Esophagus muscularis mucosa (tissue), 4 donors: ENCODE results near the gene RWDD2A. TPM values are rescaled to one million over a fixed set of nuclear protein-coding genes. Genes with fewer than 3 reads are reported as not detected.

Experiments
- DNase-seq: peaks from one replicate; pipeline ENCODE4 v3.0.0-alpha.2; 2017; ENCODE audit errors: extremely low spot score
- H3K27ac ChIP-seq, 4 donors: fragments of 200-600 bp; sonication (generic); replicated peaks in 1 of 4; 1 replicate in 3 of 4; 2 replicates in 1 of 4; pipeline ENCODE4 v1.5.1; 2016 to 2019; ENCODE audit warnings: mild to moderate bottlenecking in 1 of 4
- H3K27me3 ChIP-seq, 4 donors: fragments of 200-600 bp; sonication (generic); one replicate each; pipeline versions ENCODE4 v1.5.1 to v1.6.0; 2016 to 2019
- H3K36me3 ChIP-seq, 4 donors: fragments of 200-600 bp; sonication (generic); one replicate each; pipeline ENCODE4 v1.5.1; 2016 to 2019
- H3K4me1 ChIP-seq, 4 donors: fragments of 200-600 bp; sonication (generic); one replicate each; pipeline ENCODE4 v1.5.1; 2016 to 2019
- H3K4me3 ChIP-seq, 4 donors: fragments of 200-600 bp; sonication (generic); 1 replicate in 2 of 4; 2 replicates in 2 of 4; pipeline ENCODE4 v1.5.1; 2016 to 2019; ENCODE audit warnings: mild to moderate bottlenecking in 4 of 4, moderate library complexity in 1 of 4
- H3K9me3 ChIP-seq, 4 donors: fragments of 200-600 bp; sonication (generic); 1 replicate in 3 of 4; 2 replicates in 1 of 4; pipeline ENCODE4 v1.5.1; 2016 to 2019
- EP300 ChIP-seq: sonication (generic); formaldehyde crosslinking; IDR thresholded peaks from one replicate; pipeline ENCODE4 v1.6.1; 2017; ENCODE audit warnings: antibody characterized with exemption
- POLR2A ChIP-seq: fragments of 450-650 bp; IDR thresholded peaks from one replicate; pipeline ENCODE4 v1.6.1; 2017; ENCODE audit warnings: antibody characterized with exemption, moderate library complexity, mild to moderate bottlenecking, low read depth
- POLR2AphosphoS5 ChIP-seq, 2 donors: sonication (generic); formaldehyde crosslinking; IDR thresholded peaks; one replicate each; pipeline ENCODE4 v1.6.1; 2017; ENCODE audit warnings: antibody characterized with exemption in 2 of 2
- WGBS: methylation state at CpG from one replicate; pipeline ENCODE4 v1.1.5; 2018; 5-methylcytosine and 5-hydroxymethylcytosine counted together
- intact Hi-C: fragments of 100-400 bp; cut with DNase I; formaldehyde crosslinking; loops from one replicate; pipeline ENCODE4 v1.15.1; 2023
- total RNA-seq, 4 donors: library from RNA; depleted of rRNA; stranded (reverse); fragments of >200 nt; gene quantifications; one replicate each; pipeline versions ENCODE4 v1.1.0 to v1.2.1, GENCODE V29; 2016
- TF ChIP-seq, protein P1 (sequence below), 3 experiments: fragments of 200-600 bp in 2 of 3; fragments of 450-650 bp in 1 of 3; sonication (generic) in 2 of 3; IDR thresholded peaks; one replicate each; pipeline ENCODE4 v1.5.1; 2017 to 2019; ENCODE audit warnings: antibody characterized with exemption in 3 of 3, mild to moderate bottlenecking in 2 of 3, moderate library complexity in 1 of 3

Gene RWDD2A
- total RNA-seq, 4 donors from 2014 or later: 2.5 to 4.5 (median 3.1) TPM

DNA sequence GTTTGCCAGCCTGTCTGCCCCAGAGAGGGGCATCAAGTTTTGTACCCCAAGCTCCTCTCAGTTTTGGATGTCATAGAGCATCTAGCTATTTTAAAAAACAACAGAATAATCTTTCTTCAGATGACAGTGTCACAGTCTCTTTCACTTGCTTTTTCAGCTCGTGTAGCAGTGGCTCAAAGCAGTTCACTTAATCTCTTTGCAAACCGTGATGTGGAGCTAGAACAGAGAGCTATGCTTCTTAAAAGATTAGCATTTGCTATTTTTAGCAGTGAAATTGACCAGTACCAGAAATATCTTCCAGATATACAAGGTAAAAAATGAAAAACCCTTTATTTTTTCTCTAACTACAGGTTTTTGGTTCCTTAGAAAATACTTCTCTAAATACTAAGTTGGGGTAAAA, 37.4 kb upstream of the RWDD2A start:
- no peak for TF ChIP-seq POLR2A
- TF ChIP-seq POLR2AphosphoS5 (IDR thresholded peaks at IDR 0.05): no peak
- TF ChIP-seq EP300: no peak
- TF ChIP-seq, protein P1, sequence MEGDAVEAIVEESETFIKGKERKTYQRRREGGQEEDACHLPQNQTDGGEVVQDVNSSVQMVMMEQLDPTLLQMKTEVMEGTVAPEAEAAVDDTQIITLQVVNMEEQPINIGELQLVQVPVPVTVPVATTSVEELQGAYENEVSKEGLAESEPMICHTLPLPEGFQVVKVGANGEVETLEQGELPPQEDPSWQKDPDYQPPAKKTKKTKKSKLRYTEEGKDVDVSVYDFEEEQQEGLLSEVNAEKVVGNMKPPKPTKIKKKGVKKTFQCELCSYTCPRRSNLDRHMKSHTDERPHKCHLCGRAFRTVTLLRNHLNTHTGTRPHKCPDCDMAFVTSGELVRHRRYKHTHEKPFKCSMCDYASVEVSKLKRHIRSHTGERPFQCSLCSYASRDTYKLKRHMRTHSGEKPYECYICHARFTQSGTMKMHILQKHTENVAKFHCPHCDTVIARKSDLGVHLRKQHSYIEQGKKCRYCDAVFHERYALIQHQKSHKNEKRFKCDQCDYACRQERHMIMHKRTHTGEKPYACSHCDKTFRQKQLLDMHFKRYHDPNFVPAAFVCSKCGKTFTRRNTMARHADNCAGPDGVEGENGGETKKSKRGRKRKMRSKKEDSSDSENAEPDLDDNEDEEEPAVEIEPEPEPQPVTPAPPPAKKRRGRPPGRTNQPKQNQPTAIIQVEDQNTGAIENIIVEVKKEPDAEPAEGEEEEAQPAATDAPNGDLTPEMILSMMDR (IDR thresholded peaks at IDR 0.05): no peak
- intact Hi-C loops: no loop called here
- Histone ChIP-seq H3K4me3 (no peak overlapping the region), H3K9me3 (no peaks in the 10 kb centered on the region), H3K36me3 (peaks cover 35 to 97% (median 78%) of the 10 kb centered on the region in 4 donors), H3K27me3 (no peaks in the 10 kb centered on the region), H3K27ac (no peak overlapping the region), H3K4me1 (peaks cover 0 to 4% (median 0%) of the 10 kb centered on the region in 4 donors)
- WGBS: 68% methylated on average over 2 of the region's 2 CpGs
- DNase-seq: no peak

DNA sequence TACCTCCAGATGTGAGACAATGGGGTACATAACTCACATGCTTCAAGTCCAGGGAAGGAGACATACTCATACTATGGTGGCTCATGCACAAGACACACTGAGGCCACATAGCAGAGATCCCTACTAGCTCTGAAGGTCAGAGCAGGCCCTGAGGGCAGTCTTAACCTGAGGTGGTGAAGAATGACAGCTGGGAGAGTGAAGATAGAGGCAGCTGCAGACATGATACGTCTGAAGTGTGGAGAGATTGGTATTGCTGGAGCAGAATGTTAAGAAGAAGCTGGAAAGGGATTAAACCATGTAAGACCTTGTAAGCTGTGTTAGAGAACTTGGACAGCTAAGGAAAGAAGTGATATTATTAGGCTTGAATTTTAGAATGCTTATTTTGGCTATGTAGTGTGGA, 33.0 kb upstream of the RWDD2A start:
- 77% methylated on average over 1 of the region's 1 CpG for WGBS
- intact Hi-C loops: no loop called here
- Histone ChIP-seq H3K4me3 (no peak overlapping the region), H3K27ac (no peak overlapping the region), H3K4me1 (peaks cover 0 to 4% (median 0%) of the 10 kb centered on the region in 4 donors), H3K9me3 (no peaks in the 10 kb centered on the region), H3K27me3 (no peaks in the 10 kb centered on the region), H3K36me3 (peaks cover 34 to 92% (median 71%) of the 10 kb centered on the region in 4 donors)
- no peak for DNase-seq
- TF ChIP-seq POLR2AphosphoS5 (IDR thresholded peaks at IDR 0.05) (no peak), POLR2A (no peak)
- TF ChIP-seq, protein P1 (IDR thresholded peaks at IDR 0.05): no peak

DNA sequence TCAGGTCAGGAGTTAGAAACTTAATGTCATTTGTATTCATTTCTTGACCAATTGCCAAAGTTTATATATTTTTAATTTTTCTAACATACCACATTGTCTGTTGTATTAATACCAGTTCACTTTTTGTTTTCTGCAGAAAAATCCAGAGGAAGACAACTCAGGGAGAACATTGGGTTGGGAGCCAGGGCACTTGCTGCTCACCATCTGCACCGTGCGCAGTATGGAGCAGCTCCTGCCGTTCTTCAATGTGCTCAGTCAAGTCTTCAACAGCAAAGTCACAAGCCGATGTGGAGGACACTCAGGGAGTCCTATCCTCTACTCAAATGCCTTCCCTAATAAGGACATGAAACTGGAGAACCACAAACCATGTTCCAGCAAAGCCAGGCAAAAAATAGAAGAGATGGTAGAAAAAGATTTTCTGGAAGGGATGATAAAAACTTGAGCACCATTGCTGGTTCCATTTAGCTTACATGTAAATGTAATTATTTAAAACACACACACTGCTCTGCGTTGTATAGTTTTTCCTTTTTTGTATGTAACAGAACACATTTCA, 25.4 kb upstream of the RWDD2A start:
- no peak overlapping the region for H3K27ac ChIP-seq
- 96% methylated on average over 5 of the region's 5 CpGs for WGBS
- intact Hi-C loops: no loop called here
- no peak overlapping the region for H3K4me3 ChIP-seq
- H3K27me3 ChIP-seq: no peaks in the 10 kb centered on the region
- no peak for DNase-seq
- no peaks in the 10 kb centered on the region for H3K9me3 ChIP-seq
- TF ChIP-seq EP300 (no peak), POLR2A (no peak), POLR2AphosphoS5 (IDR thresholded peaks at IDR 0.05) (no peak)
- TF ChIP-seq, protein P1 (IDR thresholded peaks at IDR 0.05): no peak
- peaks cover 35 to 100% (median 89%) of the 10 kb centered on the region in 4 donors for H3K36me3 ChIP-seq
- peaks cover 0 to 9% (median 3%) of the 10 kb centered on the region in 4 donors for H3K4me1 ChIP-seq

DNA sequence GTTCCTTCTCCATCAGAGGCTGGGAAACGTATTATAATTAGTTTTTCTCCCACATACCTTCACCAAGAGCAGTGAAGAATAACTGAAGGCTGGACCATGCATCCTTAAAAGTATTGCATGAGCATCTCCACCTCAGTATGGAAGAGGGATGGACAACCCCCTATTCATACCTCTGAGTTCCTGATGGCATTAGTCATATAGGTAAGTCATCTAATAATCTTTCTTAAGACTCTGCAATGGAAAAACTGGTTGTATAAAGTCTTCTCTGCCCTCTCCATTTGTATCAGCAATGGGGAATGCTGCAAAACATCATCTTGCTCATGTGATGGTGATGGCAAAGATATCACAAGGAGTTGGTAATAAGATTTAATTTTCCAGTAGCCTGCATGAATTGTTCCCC, 24.6 kb upstream of the RWDD2A start:
- H3K4me1 ChIP-seq: peaks cover 0 to 9% (median 3%) of the 10 kb centered on the region in 4 donors
- H3K9me3 ChIP-seq: no peaks in the 10 kb centered on the region
- H3K4me3 ChIP-seq: no peak overlapping the region
- 82% methylated on average over 1 of the region's 1 CpG for WGBS
- intact Hi-C loops: no loop called here
- TF ChIP-seq, protein P1 (IDR thresholded peaks at IDR 0.05): no peak
- H3K36me3 ChIP-seq: peaks cover 32 to 100% (median 90%) of the 10 kb centered on the region in 4 donors
- H3K27me3 ChIP-seq: no peaks in the 10 kb centered on the region
- no peak overlapping the region for H3K27ac ChIP-seq
- DNase-seq: no peak

DNA sequence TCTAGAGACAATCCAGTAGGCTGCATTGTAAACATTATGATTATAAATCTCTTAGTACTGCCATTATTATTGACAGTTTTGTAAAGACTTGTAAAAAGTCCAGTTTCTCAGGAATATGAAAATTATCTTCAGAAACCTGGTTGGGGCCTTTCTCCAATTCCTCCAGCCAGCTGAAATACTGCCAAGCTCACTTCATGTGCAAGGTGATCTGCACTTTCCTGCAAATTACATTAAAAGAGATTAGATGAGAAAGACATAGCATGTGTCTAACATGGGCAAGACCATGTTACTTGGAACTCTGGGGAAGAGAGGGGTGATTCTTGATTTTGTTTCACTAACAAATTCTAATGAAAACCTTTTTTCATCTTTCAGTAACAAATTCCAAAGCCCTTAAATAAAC, 24.1 kb upstream of the RWDD2A start:
- Histone ChIP-seq H3K9me3 (no peaks in the 10 kb centered on the region), H3K4me1 (peaks cover 0 to 9% (median 3%) of the 10 kb centered on the region in 4 donors), H3K27me3 (no peaks in the 10 kb centered on the region), H3K36me3 (peaks cover 38 to 100% (median 93%) of the 10 kb centered on the region in 4 donors), H3K4me3 (no peak overlapping the region), H3K27ac (no peak overlapping the region)
- TF ChIP-seq POLR2A (no peak), EP300 (no peak), POLR2AphosphoS5 (IDR thresholded peaks at IDR 0.05) (no peak)
- TF ChIP-seq, protein P1 (IDR thresholded peaks at IDR 0.05): no peak
- DNase-seq: no peak
- intact Hi-C loops: no loop called here
